Fibroblast of skin of scalp (primary cell): ENCODE results near the gene SH2D2A.
"Not testable (repeated sequence)": the region's sequence is repeated elsewhere in the genome, so short reads cannot be mapped to it uniquely, and the experiment has no call there.

ENCODE experiments used
- DNase-seq: peaks from one replicate; pipeline ENCODE4 v3.0.0-alpha.2; 2013

Gene SH2D2A

GRCh38 chr1:156767879-156768604, 48.6 kb downstream of the SH2D2A start:
- no peak for DNase-seq

DNA sequence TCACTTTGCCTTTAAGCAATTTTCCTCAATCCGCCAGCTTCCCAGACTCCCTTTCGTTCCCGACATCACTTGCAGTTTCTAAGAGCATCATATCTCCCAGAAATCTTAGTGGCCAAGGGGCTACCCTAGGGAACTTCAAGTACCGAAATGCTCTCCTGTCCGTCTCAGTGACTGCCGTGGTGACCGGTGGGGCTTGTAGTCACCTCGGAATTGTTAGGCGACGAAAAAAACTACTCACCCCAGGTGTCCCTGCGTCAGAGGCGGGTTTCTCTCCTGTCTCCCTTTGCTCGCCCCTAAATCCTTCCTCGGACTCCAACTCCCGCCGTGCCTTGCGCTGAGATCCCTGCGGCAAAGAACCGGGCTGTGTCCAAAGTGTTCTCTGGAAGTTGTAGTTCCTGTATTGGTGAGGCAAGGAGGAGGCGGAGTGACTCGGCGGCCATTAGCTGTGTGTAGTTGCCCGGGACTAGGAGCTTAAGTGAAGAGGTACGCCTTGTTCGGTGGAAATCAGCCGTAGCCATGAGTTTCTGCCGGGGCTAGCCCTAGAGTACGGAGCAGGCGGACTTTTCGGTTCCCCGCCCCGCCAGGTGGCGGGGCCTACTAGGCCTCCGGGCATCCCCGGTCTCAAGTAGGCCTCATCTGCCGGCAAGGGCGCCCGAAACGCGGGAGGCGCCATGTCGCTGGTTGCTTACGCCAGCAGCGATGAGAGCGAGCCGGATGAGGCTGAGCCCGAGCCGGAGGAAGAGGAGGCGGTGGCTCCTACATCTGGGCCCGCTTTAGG, 49.4 kb downstream of the SH2D2A start, which contains the start of gene PRCC:
TSS of gene PRCC (plus strand) at position 435 of the 778 bp plus-strand sequence. CDS start at position 672, 237 bp downstream.
- DNase-seq, result peak; percentile 100

DNA sequence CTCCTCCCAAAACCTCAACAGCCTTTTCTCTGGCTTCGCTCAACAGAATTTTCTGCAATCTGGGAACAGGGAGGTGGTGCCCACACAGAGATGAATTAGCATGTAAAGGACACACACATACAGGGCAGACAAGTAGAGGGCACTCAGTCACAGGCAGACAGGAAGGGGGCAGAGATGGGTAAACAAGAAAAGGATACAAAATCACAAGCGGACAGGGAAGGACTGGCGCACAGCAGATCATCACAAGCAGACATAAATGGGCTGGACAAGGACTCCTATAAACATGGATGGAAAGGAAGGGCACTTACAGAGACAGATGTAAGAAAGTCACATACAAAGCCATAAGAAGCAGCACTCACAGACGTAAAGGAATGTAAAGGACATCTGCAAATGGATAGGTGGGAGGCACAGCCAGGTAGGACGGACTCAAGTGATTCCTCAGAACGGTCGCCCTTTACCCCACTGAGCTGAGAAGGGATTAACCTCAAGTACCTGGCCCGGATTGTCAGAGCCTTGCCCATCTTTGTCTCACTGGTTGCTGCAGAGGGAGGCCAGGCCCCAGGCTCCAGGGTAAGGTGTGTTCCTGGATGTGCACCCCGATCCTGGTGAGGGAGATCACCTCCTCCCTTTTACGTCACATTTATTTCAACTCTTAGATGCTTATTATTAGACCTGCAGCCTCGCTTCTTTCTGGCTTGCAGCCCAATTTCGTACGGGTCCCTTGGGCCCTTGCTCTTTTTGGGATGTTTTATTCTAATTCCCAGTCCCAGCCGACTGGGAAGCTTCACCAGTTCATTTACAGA, 50.1 kb downstream of the SH2D2A start:
- DNase-seq, result no peak

GRCh38 chr1:156765666-156766065, 51.0 kb downstream of the SH2D2A start:
- no peak for DNase-seq

DNA sequence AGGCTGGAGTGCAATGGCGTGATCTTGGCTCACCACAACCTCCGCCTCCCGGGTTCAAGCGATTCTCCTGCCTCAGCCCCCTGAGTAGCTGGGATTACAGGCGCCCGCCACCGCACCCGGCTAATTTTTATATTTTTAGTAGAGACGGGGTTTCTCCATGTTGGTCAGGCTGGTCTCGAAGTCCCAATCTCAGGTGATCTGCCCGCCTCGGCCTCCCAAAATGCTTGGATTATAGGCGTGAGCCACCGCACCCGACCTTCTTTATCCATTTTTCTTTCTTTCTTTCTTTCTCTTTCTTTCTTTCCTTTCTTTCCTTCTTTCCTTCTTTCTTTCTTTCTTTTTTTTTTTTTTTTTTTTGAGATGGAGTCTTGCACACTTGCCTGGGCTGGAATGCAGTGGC, 51.5 kb downstream of the SH2D2A start:
- not testable (repeated sequence) for DNase-seq

GRCh38 chr1:156760796-156761104, 55.9 kb downstream of the SH2D2A start:
- DNase-seq, result no peak

- no peak for DNase-seq
Observed at GRCh38 chr1:156760092-156760795, 56.4 kb downstream of the SH2D2A start.

GRCh38 chr1:156757572-156758253, 58.9 kb downstream of the SH2D2A start:
- DNase-seq, result not testable (repeated sequence)

DNA sequence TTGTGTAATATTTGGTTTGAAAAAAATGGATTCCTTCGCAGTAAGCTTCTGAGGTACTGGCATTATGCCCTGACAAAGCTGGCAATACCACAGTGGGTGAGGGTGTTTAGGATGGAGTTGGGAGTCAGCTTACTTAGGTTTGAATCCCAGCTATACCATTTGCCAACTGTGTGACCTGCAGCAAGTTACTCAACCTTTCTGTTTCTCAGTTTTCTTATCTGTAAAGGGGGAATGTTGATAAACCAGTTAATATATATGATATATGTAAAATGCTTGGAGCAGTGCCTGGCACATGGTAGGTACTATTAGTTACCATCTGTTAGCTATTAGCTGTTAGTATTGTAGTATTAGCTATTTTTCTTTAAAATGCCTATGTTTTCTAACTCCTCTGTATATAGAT, 60.3 kb downstream of the SH2D2A start:
- no peak for DNase-seq
